ENCODE data around the gene RASSF4. TPM values are rescaled to one million over a fixed set of nuclear protein-coding genes. Genes with fewer than 3 reads are reported as not detected.
A peak's percentile ranks its signal among the peaks of the same experiment; 100 is the strongest.

Gene RASSF4
- total RNA-seq, 2 donors from 2014 or later = 44.5 to 50.8 TPM

GRCh38 chr10:44983066-44983894 is 23.7 kb downstream of the RASSF4 start:
- ATAC-seq (no peak), DNase-seq (peak in 2 of 4 donors; percentile 10 to 11)
- 93 to 96% methylated on average over 11 to 13 of the region's 13 CpGs for WGBS, 2 donors
- Histone ChIP-seq H3K4me3 (no peak overlapping the region), H3K27me3 (no peaks in the 10 kb centered on the region), H3K4me1 (peaks cover 72% of the 10 kb centered on the region), H3K27ac (no peak overlapping the region), H3K9me3 (no peaks in the 10 kb centered on the region), H3K36me3 (replicated peaks in 1 of 2; ENCODE audit: insufficient read depth in 1 of 2, low read depth in 2 of 2) (no peaks in the 10 kb centered on the region)
- TF ChIP-seq CTCF (IDR thresholded peaks at IDR 0.05) (no peak), POLR2A (IDR thresholded peaks at IDR 0.05) (no peak)
- intact Hi-C loops (cut with DNase I) = no loop called here

- peaks cover 77% of the 10 kb centered on the region for H3K4me1 ChIP-seq
- DNase-seq = peak in 2 of 4 donors; percentile 8 to 11
These were observed 24.3 kb downstream of the RASSF4 start for GRCh38 chr10:44983895-44984278.

GRCh38 chr10:44984671-44985101 is 25.1 kb downstream of the RASSF4 start:
- no peaks in the 10 kb centered on the region for H3K36me3 ChIP-seq (replicated peaks in 1 of 2; ENCODE audit: insufficient read depth in 1 of 2, low read depth in 2 of 2)
- 95 to 99% methylated on average over 14 to 15 of the region's 15 CpGs for WGBS, 2 donors
- no peak for TF ChIP-seq POLR2A (IDR thresholded peaks at IDR 0.05)
- TF ChIP-seq CTCF (IDR thresholded peaks at IDR 0.05) = no peak
- H3K27ac ChIP-seq = peak overlapping the region in 2 of 4 donors; percentile 27 to 46
- peaks cover 77% of the 10 kb centered on the region for H3K4me1 ChIP-seq
- no peak overlapping the region for H3K4me3 ChIP-seq
- peak in 2 of 4 donors; percentile 8 to 10 for DNase-seq
- no peaks in the 10 kb centered on the region for H3K9me3 ChIP-seq
- ATAC-seq = no peak
- no peaks in the 10 kb centered on the region for H3K27me3 ChIP-seq
- intact Hi-C loops (cut with DNase I) = no loop called here

More at GRCh38 chr10:44983895-44984278, 24.3 kb downstream of the RASSF4 start:
- intact Hi-C loops (cut with DNase I) = no loop called here
- Histone ChIP-seq H3K27me3 (no peaks in the 10 kb centered on the region), H3K36me3 (replicated peaks in 1 of 2; ENCODE audit: insufficient read depth in 1 of 2, low read depth in 2 of 2) (no peaks in the 10 kb centered on the region), H3K27ac (no peak overlapping the region), H3K9me3 (no peaks in the 10 kb centered on the region), H3K4me3 (no peak overlapping the region)
- ATAC-seq = no peak
- WGBS, 2 donors = 92 to 95% methylated on average over 8 to 10 of the region's 10 CpGs
- TF ChIP-seq POLR2A (IDR thresholded peaks at IDR 0.05) (no peak), CTCF (IDR thresholded peaks at IDR 0.05) (no peak)

- 55 to 58% methylated on average over 8 to 9 of the region's 9 CpGs for WGBS, 2 donors
- no peak for TF ChIP-seq POLR2A (IDR thresholded peaks at IDR 0.05)
- TF ChIP-seq CTCF (IDR thresholded peaks at IDR 0.05) = no peak
- DNase-seq = peak in 3 of 4 donors; percentile 22 to 59 (median 34)
- Histone ChIP-seq H3K36me3 (replicated peaks in 1 of 2; ENCODE audit: insufficient read depth in 1 of 2, low read depth in 2 of 2) (no peaks in the 10 kb centered on the region), H3K4me1 (peaks cover 77% of the 10 kb centered on the region), H3K27ac (peak overlapping the region; percentile 4 to 46 (median 36)), H3K9me3 (no peaks in the 10 kb centered on the region), H3K27me3 (no peaks in the 10 kb centered on the region), H3K4me3 (no peak overlapping the region)
- intact Hi-C loops (cut with DNase I) = no loop called here
- ATAC-seq = peak; percentile 5
These were observed 25.6 kb downstream of the RASSF4 start for GRCh38 chr10:44985175-44985681.

All from body of pancreas (tissue), 4 donors.